Liver (tissue), 9 donors: Measurements from ENCODE around the gene C9orf85. TPM values are rescaled to one million over a fixed set of nuclear protein-coding genes. Genes with fewer than 3 reads are reported as not detected.

ENCODE experiments used
- DNase-seq: peaks from one replicate; pipeline ENCODE4 v3.0.0-alpha.2; 2017; ENCODE audit warnings: low spot score
- H3K27ac ChIP-seq, 2 donors: one replicate each; pipeline ENCODE4 v1.7.0; 2013; ENCODE audit warnings: inconsistent platforms in 2 of 2, low read length in 2 of 2, control low read depth in 1 of 2, low read depth in 1 of 2, mild to moderate bottlenecking in 1 of 2
- H3K27me3 ChIP-seq, 4 donors: one replicate each; pipeline versions ENCODE4 v1.6.1 to v1.7.0; 2013; ENCODE audit warnings: low read length in 3 of 4, inconsistent platforms in 1 of 4, mild to moderate bottlenecking in 1 of 4, moderate library complexity in 1 of 4; ENCODE audit not compliant: control insufficient read depth in 4 of 4, insufficient read depth in 4 of 4
- H3K36me3 ChIP-seq, 4 donors: one replicate each; pipeline versions ENCODE4 v1.6.1 to v1.7.0; 2013; ENCODE audit warnings: low read length in 3 of 4, mild to moderate bottlenecking in 3 of 4, low read depth in 1 of 4, moderate library complexity in 1 of 4; ENCODE audit not compliant: control insufficient read depth in 4 of 4, insufficient read depth in 3 of 4
- H3K4me1 ChIP-seq, 4 donors: one replicate each; pipeline versions ENCODE4 v1.6.1 to v1.7.0; 2013; ENCODE audit warnings: low read length in 3 of 4, mild to moderate bottlenecking in 3 of 4, moderate library complexity in 1 of 4; ENCODE audit not compliant: control insufficient read depth in 4 of 4, insufficient read depth in 4 of 4
- H3K4me3 ChIP-seq, 3 donors: one replicate each; pipeline versions ENCODE4 v1.6.1 to v1.7.0; 2013; ENCODE audit warnings: low read length in 3 of 3, control low read depth in 1 of 3, low read depth in 1 of 3, mild to moderate bottlenecking in 1 of 3
- H3K9ac ChIP-seq, 2 donors: one replicate each; pipeline ENCODE4 v1.7.0; 2013; ENCODE audit warnings: low read length in 2 of 2, mild to moderate bottlenecking in 2 of 2, moderate library complexity in 2 of 2, control low read depth in 1 of 2, low read depth in 1 of 2
- H3K9me3 ChIP-seq, 4 donors: one replicate each; pipeline versions ENCODE4 v1.6.1 to v1.7.0; 2013; ENCODE audit warnings: low read length in 3 of 4; ENCODE audit not compliant: control insufficient read depth in 4 of 4
- ATF3 ChIP-seq: IDR thresholded peaks from 2 replicates; pipeline ENCODE4 v1.6.1; 2016; ENCODE audit warnings: antibody characterized with exemption
- CTCF ChIP-seq: fragments of 150-350 bp; IDR thresholded peaks from 2 replicates; pipeline ENCODE4 v1.5.1; 2017; ENCODE audit warnings: improper control_type of control experiment, low read depth, low read length; ENCODE audit not compliant: missing input control
- EGR1 ChIP-seq, 2 donors: IDR thresholded peaks; 2 replicates each; pipeline ENCODE4 v1.6.1; 2016 to 2018; ENCODE audit warnings: antibody characterized with exemption in 2 of 2, low read depth in 2 of 2
- FOXA1 ChIP-seq: IDR thresholded peaks from 2 replicates; pipeline ENCODE4 v1.6.1; 2016; ENCODE audit warnings: antibody characterized with exemption
- FOXA2 ChIP-seq: IDR thresholded peaks from 2 replicates; pipeline ENCODE4 v1.6.1; 2016; ENCODE audit warnings: antibody characterized with exemption
- GABPA ChIP-seq, 2 donors: IDR thresholded peaks in 1 of 2; conservative IDR thresholded peaks in 1 of 2; 2 replicates each; pipeline ENCODE4 v1.6.1; 2016; ENCODE audit warnings: antibody characterized with exemption in 2 of 2, mild to moderate bottlenecking in 1 of 2, moderate library complexity in 1 of 2
- HNF4A ChIP-seq, 2 donors: conservative IDR thresholded peaks; 2 replicates each; pipeline ENCODE4 v1.6.1; 2016; ENCODE audit warnings: antibody characterized with exemption in 2 of 2, mild to moderate bottlenecking in 2 of 2
- HNF4G ChIP-seq: IDR thresholded peaks from 2 replicates; pipeline ENCODE4 v1.6.1; 2016; ENCODE audit warnings: antibody characterized with exemption
- JUND ChIP-seq, 2 donors: IDR thresholded peaks; 2 replicates each; pipeline ENCODE4 v1.6.1; 2016; ENCODE audit warnings: antibody characterized with exemption in 2 of 2
- NR2F2 ChIP-seq: IDR thresholded peaks from 2 replicates; pipeline ENCODE4 v1.6.1; 2016; ENCODE audit warnings: antibody characterized with exemption
- RAD21 ChIP-seq, 2 donors: IDR thresholded peaks; 2 replicates each; pipeline ENCODE4 v1.6.1; 2016; ENCODE audit warnings: antibody characterized with exemption in 2 of 2, mild to moderate bottlenecking in 2 of 2
- SP1 ChIP-seq: IDR thresholded peaks from 2 replicates; pipeline ENCODE4 v1.6.1; 2018; ENCODE audit warnings: antibody characterized with exemption, mild to moderate bottlenecking
- YY1 ChIP-seq: IDR thresholded peaks from 2 replicates; pipeline ENCODE4 v1.6.1; 2016; ENCODE audit warnings: antibody characterized with exemption, mild to moderate bottlenecking
- ZBTB33 ChIP-seq: IDR thresholded peaks from 2 replicates; pipeline ENCODE4 v1.6.1; 2016; ENCODE audit warnings: antibody characterized with exemption
- polyA plus RNA-seq, 2 donors: library from polyadenylated mRNA; stranded (reverse) in 1 of 2; unstranded in 1 of 2; fragments of 200-250 nt in 1 of 2; fragments of >200 nt in 1 of 2; fragmentation: Nextera tagmentation in 1 of 2; extraction: Ambion mirVana in 1 of 2; gene quantifications; one replicate each; pipeline versions ENCODE4 v1.2.1 to v1.2.3, GENCODE V29; 2013 to 2015
- total RNA-seq, 2 donors: library from RNA; depleted of rRNA; stranded (reverse); fragments of >200 nt; gene quantifications; one replicate each; pipeline ENCODE4 v1.2.3, GENCODE V29; 2014
- donor health status: healthy.
- donor health status: healthy.
- donor health status: healthy.
- donor health status: healthy.
- donor health status: healthy.

Gene C9orf85
- total and polyA plus RNA-seq, 4 donors: 3.6 to 6.6 (median 3.9) TPM

- H3K36me3 ChIP-seq: peaks cover 0 to 1% (median 0%) of the 10 kb centered on the region in 4 donors
Observed at GRCh38 chr9:71924576-71924975, 13.1 kb downstream of the C9orf85 start.

GRCh38 chr9:71925834-71926233, 14.4 kb downstream of the C9orf85 start:
- no peak overlapping the region for H3K4me3 ChIP-seq
- peaks cover 0 to 4% (median 0%) of the 10 kb centered on the region in 4 donors for H3K4me1 ChIP-seq
- no peak overlapping the region for H3K9ac ChIP-seq
- no peaks in the 10 kb centered on the region for H3K27me3 ChIP-seq
- H3K9me3 ChIP-seq: no peaks in the 10 kb centered on the region
- no peaks in the 10 kb centered on the region for H3K36me3 ChIP-seq
- no peak overlapping the region for H3K27ac ChIP-seq
- DNase-seq: no peak
- TF ChIP-seq RAD21 (IDR thresholded peaks at IDR 0.05) (no peak), FOXA1 (no peak), JUND (IDR thresholded peaks at IDR 0.05) (no peak), GABPA (IDR thresholded peaks at IDR 0.05 in 1 of 2, conservative IDR thresholded peaks at IDR 0.05 in 1 of 2) (no peak), HNF4A (conservative IDR thresholded peaks at IDR 0.05) (no peak), CTCF (no peak), ATF3 (no peak), YY1 (no peak), HNF4G (no peak), NR2F2 (no peak), ZBTB33 (no peak), EGR1 (IDR thresholded peaks at IDR 0.05; ENCODE audit: low read depth in 2 of 2) (no peak), FOXA2 (no peak)

More at GRCh38 chr9:71924576-71924975, 13.1 kb downstream of the C9orf85 start:
- TF ChIP-seq YY1: no peak
- TF ChIP-seq ATF3: no peak
- no peak for TF ChIP-seq ZBTB33
- no peak for TF ChIP-seq EGR1 (IDR thresholded peaks at IDR 0.05; ENCODE audit: low read depth in 2 of 2)
- TF ChIP-seq SP1: no peak
- no peak for TF ChIP-seq FOXA2
- no peak for TF ChIP-seq CTCF
- no peaks in the 10 kb centered on the region for H3K9me3 ChIP-seq
- no peak overlapping the region for H3K27ac ChIP-seq
- no peak overlapping the region for H3K9ac ChIP-seq
- no peaks in the 10 kb centered on the region for H3K4me1 ChIP-seq
- no peak for DNase-seq
- H3K4me3 ChIP-seq: no peak overlapping the region
- no peaks in the 10 kb centered on the region for H3K27me3 ChIP-seq
